ENCODE data around the gene TBC1D2B. TPM values are rescaled to one million over a fixed set of nuclear protein-coding genes. Genes with fewer than 3 reads are reported as not detected.
"Not testable (repeated sequence)": the region's sequence is repeated elsewhere in the genome, so short reads cannot be mapped to it uniquely, and the experiment has no call there.

Gene TBC1D2B
- total and polyA plus RNA-seq, 9 donors: 42.3 to 146 (median 115) TPM

DNA sequence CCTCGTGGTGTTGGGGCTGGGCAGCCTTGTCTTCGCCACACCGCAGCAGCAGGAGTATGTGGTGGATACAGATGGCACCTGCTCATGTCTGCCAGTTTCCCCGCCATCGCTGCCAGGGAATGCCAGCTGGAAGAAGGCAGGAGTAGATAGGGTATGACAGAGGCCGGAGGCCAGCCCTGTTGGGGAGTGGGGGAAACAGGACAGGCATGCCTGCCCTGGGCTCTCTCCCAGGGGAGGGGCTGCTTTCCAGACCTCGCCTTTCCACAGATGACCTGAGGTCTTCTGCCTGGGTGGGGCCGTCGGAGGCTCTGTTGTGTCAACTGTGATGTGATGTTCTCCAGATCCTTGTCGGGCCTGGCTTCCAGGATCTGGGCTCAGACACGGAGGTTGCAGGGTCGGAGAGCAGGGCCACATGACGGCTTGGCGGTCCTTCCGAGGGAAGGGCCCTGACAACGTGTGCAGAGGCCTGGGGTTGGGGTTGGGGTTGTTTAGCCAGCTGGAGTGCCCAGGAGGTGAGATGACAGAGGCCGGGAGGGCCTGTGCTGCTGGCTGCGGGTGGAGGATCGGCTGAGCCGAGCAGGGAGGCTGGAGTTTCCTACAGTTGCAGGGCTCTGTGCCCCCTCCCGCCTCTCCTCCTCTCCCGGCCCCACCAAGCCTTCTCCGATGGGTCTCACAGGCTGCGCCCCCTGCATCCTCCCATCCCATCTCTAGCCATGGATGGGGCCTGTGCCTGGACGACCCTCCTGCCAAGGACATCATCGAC, 102.0 kb downstream of the TBC1D2B start:
- no peak overlapping the region for H3K4me3 ChIP-seq
- WGBS, 3 donors: 77 to 88% (median 87%) methylated on average over 23 to 26 of the region's 26 CpGs
- no peaks in the 10 kb centered on the region for H3K36me3 ChIP-seq
- H3K4me1 ChIP-seq (ENCODE audit: insufficient read depth): peaks cover 9% of the 10 kb centered on the region
- no peak overlapping the region for H3K27ac ChIP-seq
- no peaks in the 10 kb centered on the region for H3K9me3 ChIP-seq
- no peak for TF ChIP-seq EP300 (IDR thresholded peaks at IDR 0.05)
- TF ChIP-seq POLR2A (IDR thresholded peaks at IDR 0.05): no peak
- TF ChIP-seq, protein P1, sequence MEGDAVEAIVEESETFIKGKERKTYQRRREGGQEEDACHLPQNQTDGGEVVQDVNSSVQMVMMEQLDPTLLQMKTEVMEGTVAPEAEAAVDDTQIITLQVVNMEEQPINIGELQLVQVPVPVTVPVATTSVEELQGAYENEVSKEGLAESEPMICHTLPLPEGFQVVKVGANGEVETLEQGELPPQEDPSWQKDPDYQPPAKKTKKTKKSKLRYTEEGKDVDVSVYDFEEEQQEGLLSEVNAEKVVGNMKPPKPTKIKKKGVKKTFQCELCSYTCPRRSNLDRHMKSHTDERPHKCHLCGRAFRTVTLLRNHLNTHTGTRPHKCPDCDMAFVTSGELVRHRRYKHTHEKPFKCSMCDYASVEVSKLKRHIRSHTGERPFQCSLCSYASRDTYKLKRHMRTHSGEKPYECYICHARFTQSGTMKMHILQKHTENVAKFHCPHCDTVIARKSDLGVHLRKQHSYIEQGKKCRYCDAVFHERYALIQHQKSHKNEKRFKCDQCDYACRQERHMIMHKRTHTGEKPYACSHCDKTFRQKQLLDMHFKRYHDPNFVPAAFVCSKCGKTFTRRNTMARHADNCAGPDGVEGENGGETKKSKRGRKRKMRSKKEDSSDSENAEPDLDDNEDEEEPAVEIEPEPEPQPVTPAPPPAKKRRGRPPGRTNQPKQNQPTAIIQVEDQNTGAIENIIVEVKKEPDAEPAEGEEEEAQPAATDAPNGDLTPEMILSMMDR (IDR thresholded peaks at IDR 0.05): no peak
- no peaks in the 10 kb centered on the region for H3K27me3 ChIP-seq
- intact Hi-C loops (cut with DNase I): no loop called here
- peak in 3 of 5 donors; percentile 18 to 44 (median 26) for DNase-seq

DNA sequence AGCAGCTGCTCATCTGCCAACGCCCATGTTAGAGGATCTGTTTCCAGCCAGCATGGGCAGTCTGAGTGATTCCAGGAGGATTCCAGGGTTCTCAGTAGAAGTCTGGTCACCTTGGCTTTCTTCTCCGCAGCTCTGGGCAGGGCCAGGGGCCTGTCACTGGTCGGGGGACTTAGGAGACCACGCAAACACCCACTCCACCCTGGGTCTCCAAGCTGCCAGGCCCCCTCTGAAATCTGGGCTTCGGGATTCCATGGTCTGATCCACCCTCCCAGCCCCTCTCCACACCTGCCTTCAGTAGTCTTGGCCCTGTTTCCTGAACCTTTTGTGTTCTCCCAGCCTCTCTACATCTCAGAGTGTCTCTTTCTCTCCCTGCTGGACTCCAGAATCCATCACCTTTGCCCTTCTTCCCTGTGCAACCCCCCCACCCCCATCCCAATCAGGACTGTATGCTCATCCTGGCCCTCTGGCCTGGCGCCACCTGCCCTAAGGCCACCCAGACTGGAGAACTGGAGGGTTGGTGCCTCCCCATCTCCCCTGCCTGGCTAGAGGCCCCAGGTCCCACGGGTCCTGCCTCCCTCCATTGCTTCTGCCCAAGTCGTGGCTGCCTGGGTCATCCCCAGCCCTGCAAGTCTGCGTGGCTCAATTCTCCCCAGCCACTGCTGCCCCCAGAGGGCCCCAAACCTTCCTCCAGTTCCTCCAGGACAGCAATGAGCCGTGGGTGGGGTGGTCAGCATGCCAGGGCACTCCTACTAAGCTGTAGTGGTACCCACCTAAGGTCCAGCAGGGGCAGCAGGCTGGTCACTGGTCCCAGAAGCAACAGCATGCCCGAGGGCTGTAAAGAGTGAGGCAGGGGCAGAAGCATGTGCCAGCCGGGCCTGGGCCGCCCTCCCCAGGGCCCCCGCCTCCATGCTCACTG, 102.8 kb downstream of the TBC1D2B start:
- no peak for TF ChIP-seq EP300 (IDR thresholded peaks at IDR 0.05)
- TF ChIP-seq, protein P1 (IDR thresholded peaks at IDR 0.05): no peak
- TF ChIP-seq POLR2A (IDR thresholded peaks at IDR 0.05): no peak
- H3K27me3 ChIP-seq: no peaks in the 10 kb centered on the region
- no peaks in the 10 kb centered on the region for H3K36me3 ChIP-seq
- DNase-seq: peak in 3 of 5 donors; percentile 20 to 54 (median 40)
- peaks cover 10% of the 10 kb centered on the region for H3K4me1 ChIP-seq (ENCODE audit: insufficient read depth)
- WGBS, 3 donors: 85 to 92% (median 85%) methylated on average over 14 of the region's 14 CpGs
- H3K9me3 ChIP-seq: no peaks in the 10 kb centered on the region
- H3K4me3 ChIP-seq: no peak overlapping the region
- no peak overlapping the region for H3K27ac ChIP-seq
- intact Hi-C loops (cut with DNase I): no loop called here

DNA sequence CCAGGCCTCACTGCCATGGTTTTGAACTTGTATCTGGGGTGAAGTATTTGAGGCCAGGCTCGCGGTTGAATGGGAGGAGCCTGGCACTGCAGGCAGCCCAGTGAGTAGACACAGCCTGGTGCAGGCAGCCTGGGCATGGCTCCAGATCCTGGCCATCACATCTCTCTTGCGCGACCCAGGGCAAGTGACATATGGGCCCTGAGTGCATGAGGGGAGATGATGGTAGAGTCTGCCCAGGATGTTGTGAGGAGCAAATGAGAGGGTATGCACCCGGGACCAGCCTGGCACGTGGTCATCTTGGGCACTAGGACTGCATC, 103.5 kb downstream of the TBC1D2B start:
- Histone ChIP-seq H3K27me3 (no peaks in the 10 kb centered on the region), H3K9me3 (no peaks in the 10 kb centered on the region), H3K27ac (no peak overlapping the region), H3K36me3 (no peaks in the 10 kb centered on the region), H3K4me1 (ENCODE audit: insufficient read depth) (peaks cover 10% of the 10 kb centered on the region), H3K4me3 (no peak overlapping the region)
- 25 to 28% (median 27%) methylated on average over 6 of the region's 6 CpGs for WGBS, 3 donors
- DNase-seq: peak in 4 of 5 donors; percentile 37 to 65 (median 52)
- intact Hi-C loops (cut with DNase I): no loop called here
- TF ChIP-seq EP300 (IDR thresholded peaks at IDR 0.05) (no peak), POLR2A (IDR thresholded peaks at IDR 0.05) (no peak)
- TF ChIP-seq, protein P1 (IDR thresholded peaks at IDR 0.05): no peak

DNA sequence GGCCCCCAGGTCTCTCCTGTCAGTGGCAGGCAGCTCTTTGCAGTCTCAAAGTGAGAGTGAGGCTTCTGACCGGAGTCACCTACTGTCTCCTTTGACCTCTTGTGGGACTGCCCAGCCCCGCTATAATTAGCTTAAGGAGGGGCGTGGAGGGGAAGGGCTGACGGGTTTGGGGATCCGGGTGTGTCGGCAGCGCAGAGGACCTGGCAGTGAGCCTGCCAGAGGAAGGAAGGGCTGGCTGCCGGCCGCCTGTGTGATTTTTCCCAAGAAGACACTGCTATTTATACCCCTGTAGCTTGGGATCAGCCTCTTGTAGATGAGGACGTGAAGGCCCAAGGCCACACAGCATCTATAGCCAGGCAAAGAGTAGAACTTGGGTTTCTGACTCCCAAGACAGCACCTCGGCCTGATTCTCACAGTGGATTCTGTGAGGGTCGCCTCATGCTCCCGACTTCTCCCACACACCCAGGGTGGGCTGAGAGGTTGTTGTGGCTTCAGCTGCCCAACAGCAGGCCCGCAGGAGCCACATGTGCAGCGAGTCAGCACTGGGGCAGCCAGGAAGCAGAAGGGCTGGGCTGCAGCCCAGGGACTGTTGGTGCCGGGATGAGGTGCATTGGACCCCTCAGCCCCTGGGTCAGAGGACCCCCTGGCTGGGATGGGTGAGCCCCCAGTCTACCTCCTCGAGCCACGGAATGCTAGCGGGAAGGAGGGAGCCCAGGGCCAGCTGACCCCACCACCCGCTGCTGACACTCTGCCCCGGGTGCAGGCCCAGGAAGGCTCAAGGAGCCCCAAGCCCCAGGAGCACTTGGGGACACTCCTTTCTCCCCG, 104.0 kb downstream of the TBC1D2B start:
- H3K9me3 ChIP-seq; DNase-seq; H3K4me3 ChIP-seq; H3K27ac ChIP-seq; H3K27me3 ChIP-seq; intact Hi-C loops (cut with DNase I); H3K36me3 ChIP-seq: not testable (repeated sequence)
- H3K4me1 ChIP-seq (ENCODE audit: insufficient read depth): peaks cover 10% of the 10 kb centered on the region
- WGBS, 3 donors: 30 to 63% (median 37%) methylated on average over 3 to 11 of the region's 22 CpGs

DNA sequence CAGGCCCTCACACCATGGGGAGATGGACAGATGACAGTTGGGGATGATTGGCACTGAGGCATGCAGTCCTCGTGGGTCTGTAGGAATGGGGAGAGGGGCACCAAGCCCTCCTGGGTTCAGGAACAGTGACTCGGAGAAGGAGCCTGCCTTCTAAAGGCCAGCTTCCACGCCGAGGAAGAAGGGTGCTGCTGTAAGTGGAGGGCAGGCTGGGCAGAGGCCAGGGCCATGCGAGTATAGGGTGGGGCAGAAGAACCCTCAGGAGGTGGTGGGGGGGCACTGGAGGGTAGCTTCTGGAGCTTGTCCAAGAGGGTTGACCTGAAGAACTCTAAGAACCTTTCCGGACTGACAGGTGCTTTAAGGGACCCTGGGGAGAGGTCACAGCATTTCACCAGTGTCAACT, 104.8 kb downstream of the TBC1D2B start:
- peak in 1 of 5 donors; percentile 6 for DNase-seq
- H3K9me3 ChIP-seq; H3K36me3 ChIP-seq; intact Hi-C loops (cut with DNase I); H3K27me3 ChIP-seq; H3K27ac ChIP-seq; H3K4me3 ChIP-seq: not testable (repeated sequence)
- WGBS, 3 donors: 76 to 91% (median 84%) methylated on average over 5 to 6 of the region's 6 CpGs
- peaks cover 10% of the 10 kb centered on the region for H3K4me1 ChIP-seq (ENCODE audit: insufficient read depth)

DNA sequence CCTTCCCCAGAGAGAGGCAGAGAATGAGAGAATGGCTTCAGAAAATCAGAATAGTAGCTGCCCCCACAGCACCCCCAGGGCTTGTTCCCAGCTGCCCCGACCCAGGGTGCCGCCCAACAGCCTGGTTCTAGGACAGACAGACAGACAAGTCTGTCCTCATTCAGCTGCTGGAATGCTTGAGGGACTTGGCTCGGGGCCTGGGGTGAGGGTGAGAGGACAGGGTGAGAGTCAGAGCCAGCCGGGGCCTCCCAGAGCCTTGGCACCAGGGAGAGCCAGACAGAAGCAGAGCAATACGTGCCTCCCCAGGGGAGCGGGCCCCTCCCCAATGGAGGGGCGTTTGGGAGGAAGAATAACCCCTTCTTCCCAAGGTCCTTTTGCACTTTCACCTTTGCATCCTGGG, 105.6 kb downstream of the TBC1D2B start:
- H3K36me3 ChIP-seq; H3K27me3 ChIP-seq; intact Hi-C loops (cut with DNase I); H3K4me3 ChIP-seq; H3K9me3 ChIP-seq; H3K27ac ChIP-seq: not testable (repeated sequence)
- peaks cover 10% of the 10 kb centered on the region for H3K4me1 ChIP-seq (ENCODE audit: insufficient read depth)
- peak in 1 of 5 donors; percentile 6 for DNase-seq
- WGBS, 3 donors: 64 to 80% (median 72%) methylated on average over 7 of the region's 7 CpGs

DNA sequence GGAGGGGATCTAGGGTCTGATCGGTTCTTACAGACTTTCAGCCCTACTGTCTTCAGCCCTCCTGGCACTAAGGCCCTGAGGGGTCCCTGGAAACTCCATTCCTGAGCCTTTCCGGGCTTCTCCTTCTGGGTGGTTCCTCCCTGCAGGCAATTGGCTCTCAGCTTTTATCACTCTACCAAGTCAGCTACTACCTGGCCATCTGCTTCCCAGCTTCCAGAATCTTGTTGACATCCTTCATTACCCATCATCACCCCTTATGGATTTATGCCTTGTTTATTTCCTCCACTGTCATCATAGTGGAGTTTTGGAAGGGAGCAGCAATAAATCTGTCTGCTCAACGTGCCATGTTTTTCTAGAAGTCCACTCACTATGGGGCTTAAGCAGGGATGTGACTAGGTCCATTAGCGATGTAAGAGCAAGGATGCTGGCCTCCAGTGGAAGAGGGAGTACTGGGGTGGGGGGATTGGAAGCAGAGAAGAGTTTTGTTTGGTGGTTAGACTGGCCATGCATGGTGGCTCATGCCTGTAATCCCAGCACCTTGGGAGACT, 106.6 kb downstream of the TBC1D2B start:
- intact Hi-C loops (cut with DNase I); H3K27me3 ChIP-seq; H3K4me3 ChIP-seq; DNase-seq; H3K9me3 ChIP-seq; H3K36me3 ChIP-seq; H3K27ac ChIP-seq: not testable (repeated sequence)
- peaks cover 10% of the 10 kb centered on the region for H3K4me1 ChIP-seq (ENCODE audit: insufficient read depth)
- 82 to 97% (median 84%) methylated on average over 3 of the region's 4 CpGs for WGBS, 3 donors
